MM.1S (cell line): ENCODE results near the gene XRCC4.

Experiments used
- DNase-seq: peaks from one replicate; pipeline ENCODE4 v3.0.0-alpha.2; 2015
- H2AFZ ChIP-seq: fragments of 300-600 bp; sonication (generic); 2 replicates; pipeline ENCODE4 v1.6.0; 2016; ENCODE audit warnings: antibody characterized with exemption, low read length
- H3F3A ChIP-seq: fragments of 300-600 bp; sonication (generic); 2 replicates; pipeline ENCODE4 v1.6.1; 2016; ENCODE audit warnings: mild to moderate bottlenecking, antibody characterized with exemption, low read length, moderate library complexity, mixed read lengths; ENCODE audit not compliant: insufficient read depth
- H3K27ac ChIP-seq: fragments of 300-600 bp; sonication (generic); 2 replicates; pipeline ENCODE4 v1.5.1; 2016; ENCODE audit warnings: mild to moderate bottlenecking, low read length
- H3K27me3 ChIP-seq: fragments of 300-600 bp; sonication (generic); replicated peaks from 2 replicates; pipeline ENCODE4 v1.6.0; 2016; ENCODE audit warnings: low read length; ENCODE audit not compliant: insufficient read depth
- H3K36me3 ChIP-seq: fragments of 300-600 bp; sonication (generic); replicated peaks from 2 replicates; pipeline ENCODE4 v1.6.1; 2016; ENCODE audit warnings: mild to moderate bottlenecking, low read length, mixed read lengths; ENCODE audit not compliant: insufficient read depth
- H3K4me1 ChIP-seq: fragments of 300-600 bp; sonication (generic); 2 replicates; pipeline ENCODE4 v1.6.1; 2016; ENCODE audit warnings: low read length, mixed read lengths
- H3K4me2 ChIP-seq: fragments of 300-600 bp; sonication (generic); 2 replicates; pipeline ENCODE4 v1.6.0; 2016; ENCODE audit warnings: low read depth, low read length
- H3K4me3 ChIP-seq: fragments of 300-600 bp; sonication (generic); 2 replicates; pipeline ENCODE4 v1.5.1; 2016; ENCODE audit warnings: low read length, mixed read lengths
- H3K79me2 ChIP-seq: fragments of 300-600 bp; sonication (generic); 2 replicates; pipeline ENCODE4 v1.6.1; 2016; ENCODE audit warnings: mixed run types, low read length, mixed read lengths
- H3K9ac ChIP-seq: fragments of 300-600 bp; sonication (generic); 2 replicates; pipeline ENCODE4 v1.6.1; 2016; ENCODE audit warnings: low read length, mixed read lengths
- H3K9me2 ChIP-seq: fragments of 300-600 bp; sonication (generic); replicated peaks from 2 replicates; pipeline ENCODE4 v1.6.1; 2016; ENCODE audit warnings: mild to moderate bottlenecking, low read length, mixed read lengths; ENCODE audit not compliant: insufficient read depth
- H3K9me3 ChIP-seq: fragments of 300-600 bp; sonication (generic); replicated peaks from 2 replicates; pipeline ENCODE4 v1.6.1; 2016; ENCODE audit warnings: mild to moderate bottlenecking, low read length, mixed read lengths; ENCODE audit not compliant: insufficient read depth
- H4K20me1 ChIP-seq: fragments of 300-600 bp; sonication (generic); 2 replicates; pipeline ENCODE4 v1.6.1; 2016; ENCODE audit warnings: mild to moderate bottlenecking, low read length, moderate library complexity, mixed read lengths; ENCODE audit not compliant: insufficient read depth
- EZH2 ChIP-seq: fragments of 300-600 bp; sonication (generic); optimal IDR thresholded peaks from 2 replicates; pipeline ENCODE3; 2017; ENCODE audit warnings: low read depth, mild to moderate bottlenecking, antibody characterized with exemption, low read length, mixed read lengths
- EZH2phosphoT487 ChIP-seq: fragments of 300-600 bp; sonication (generic); IDR thresholded peaks from 2 replicates; pipeline ENCODE4 v1.6.1; 2018; ENCODE audit warnings: antibody characterized with exemption, low read length
- TF ChIP-seq, protein P1 (sequence below): fragments of 300-600 bp; sonication (generic); IDR thresholded peaks from 2 replicates; pipeline ENCODE4 v1.5.1; 2016; ENCODE audit warnings: antibody characterized with exemption, low read length, mixed read lengths

Gene XRCC4

GRCh38 chr5:83036991-83037575 lies 40.3 kb upstream of the XRCC4 start:
- Histone ChIP-seq H4K20me1 (no peaks in the 10 kb centered on the region), H3K9ac (no peak overlapping the region), H3F3A (no peaks in the 10 kb centered on the region), H3K36me3 (no peaks in the 10 kb centered on the region), H2AFZ (no peak overlapping the region), H3K9me2 (no peaks in the 10 kb centered on the region), H3K27ac (no peak overlapping the region), H3K79me2 (no peaks in the 10 kb centered on the region), H3K4me2 (no peak overlapping the region), H3K4me3 (no peak overlapping the region), H3K27me3 (no peaks in the 10 kb centered on the region), H3K4me1 (no peaks in the 10 kb centered on the region), H3K9me3 (no peaks in the 10 kb centered on the region)
- DNase-seq, result no peak
- TF ChIP-seq, protein P1, sequence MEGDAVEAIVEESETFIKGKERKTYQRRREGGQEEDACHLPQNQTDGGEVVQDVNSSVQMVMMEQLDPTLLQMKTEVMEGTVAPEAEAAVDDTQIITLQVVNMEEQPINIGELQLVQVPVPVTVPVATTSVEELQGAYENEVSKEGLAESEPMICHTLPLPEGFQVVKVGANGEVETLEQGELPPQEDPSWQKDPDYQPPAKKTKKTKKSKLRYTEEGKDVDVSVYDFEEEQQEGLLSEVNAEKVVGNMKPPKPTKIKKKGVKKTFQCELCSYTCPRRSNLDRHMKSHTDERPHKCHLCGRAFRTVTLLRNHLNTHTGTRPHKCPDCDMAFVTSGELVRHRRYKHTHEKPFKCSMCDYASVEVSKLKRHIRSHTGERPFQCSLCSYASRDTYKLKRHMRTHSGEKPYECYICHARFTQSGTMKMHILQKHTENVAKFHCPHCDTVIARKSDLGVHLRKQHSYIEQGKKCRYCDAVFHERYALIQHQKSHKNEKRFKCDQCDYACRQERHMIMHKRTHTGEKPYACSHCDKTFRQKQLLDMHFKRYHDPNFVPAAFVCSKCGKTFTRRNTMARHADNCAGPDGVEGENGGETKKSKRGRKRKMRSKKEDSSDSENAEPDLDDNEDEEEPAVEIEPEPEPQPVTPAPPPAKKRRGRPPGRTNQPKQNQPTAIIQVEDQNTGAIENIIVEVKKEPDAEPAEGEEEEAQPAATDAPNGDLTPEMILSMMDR, result no peak
- TF ChIP-seq EZH2phosphoT487, result no peak
- no peak for TF ChIP-seq EZH2

DNA sequence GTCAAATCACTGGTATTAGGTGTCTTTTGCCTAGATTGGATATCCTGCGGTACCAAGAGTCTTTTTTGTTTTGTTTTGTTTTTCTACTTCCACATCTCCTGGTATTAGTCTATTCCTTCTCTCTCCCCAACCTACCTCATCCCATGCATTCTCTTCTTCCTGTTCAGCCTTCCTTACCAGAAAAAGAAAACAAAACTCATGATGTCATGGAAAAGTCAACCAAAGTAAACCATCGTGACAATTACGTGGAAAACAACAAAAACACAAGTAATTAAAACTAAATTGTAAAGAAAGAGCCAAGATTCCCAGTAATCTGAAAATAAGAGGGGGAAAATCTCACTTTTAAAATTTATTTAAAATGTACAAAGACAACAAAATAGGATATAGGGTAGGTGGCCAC lies 38.4 kb upstream of the XRCC4 start:
- Histone ChIP-seq H2AFZ (no peak overlapping the region), H3K36me3 (no peaks in the 10 kb centered on the region), H3F3A (no peaks in the 10 kb centered on the region), H3K9me3 (no peaks in the 10 kb centered on the region), H4K20me1 (no peaks in the 10 kb centered on the region), H3K4me2 (no peak overlapping the region), H3K27ac (no peak overlapping the region), H3K4me1 (no peaks in the 10 kb centered on the region), H3K79me2 (no peaks in the 10 kb centered on the region), H3K9ac (no peak overlapping the region), H3K9me2 (no peaks in the 10 kb centered on the region), H3K4me3 (no peak overlapping the region), H3K27me3 (no peaks in the 10 kb centered on the region)
- DNase-seq, result no peak
- TF ChIP-seq EZH2phosphoT487 (no peak), EZH2 (no peak)
- TF ChIP-seq, protein P1, result no peak

- Histone ChIP-seq H3K4me2 (no peak overlapping the region), H3K27me3 (no peaks in the 10 kb centered on the region), H3K9me2 (no peaks in the 10 kb centered on the region), H3K79me2 (no peaks in the 10 kb centered on the region), H3K9me3 (no peaks in the 10 kb centered on the region), H3K4me3 (no peak overlapping the region), H4K20me1 (no peaks in the 10 kb centered on the region), H3K36me3 (no peaks in the 10 kb centered on the region), H3K9ac (no peak overlapping the region), H3F3A (no peaks in the 10 kb centered on the region), H2AFZ (no peak overlapping the region), H3K27ac (no peak overlapping the region), H3K4me1 (no peaks in the 10 kb centered on the region)
- no peak for DNase-seq
- TF ChIP-seq, protein P1, result no peak
- TF ChIP-seq EZH2phosphoT487 (no peak), EZH2 (no peak)
These were observed 34.8 kb upstream of the XRCC4 start for GRCh38 chr5:83042507-83042906.
